GM12874 (cell line): ENCODE data around the gene BHLHE40.

ENCODE experiments used
- TF ChIP-seq, protein P1 (sequence below): IDR thresholded peaks from 2 replicates; pipeline ENCODE4 v1.5.1; 2011; ENCODE audit warnings: low read depth, mild to moderate bottlenecking, control low read depth, low read length, moderate library complexity; ENCODE audit not compliant: insufficient read depth

The BHLHE40 gene

DNA sequence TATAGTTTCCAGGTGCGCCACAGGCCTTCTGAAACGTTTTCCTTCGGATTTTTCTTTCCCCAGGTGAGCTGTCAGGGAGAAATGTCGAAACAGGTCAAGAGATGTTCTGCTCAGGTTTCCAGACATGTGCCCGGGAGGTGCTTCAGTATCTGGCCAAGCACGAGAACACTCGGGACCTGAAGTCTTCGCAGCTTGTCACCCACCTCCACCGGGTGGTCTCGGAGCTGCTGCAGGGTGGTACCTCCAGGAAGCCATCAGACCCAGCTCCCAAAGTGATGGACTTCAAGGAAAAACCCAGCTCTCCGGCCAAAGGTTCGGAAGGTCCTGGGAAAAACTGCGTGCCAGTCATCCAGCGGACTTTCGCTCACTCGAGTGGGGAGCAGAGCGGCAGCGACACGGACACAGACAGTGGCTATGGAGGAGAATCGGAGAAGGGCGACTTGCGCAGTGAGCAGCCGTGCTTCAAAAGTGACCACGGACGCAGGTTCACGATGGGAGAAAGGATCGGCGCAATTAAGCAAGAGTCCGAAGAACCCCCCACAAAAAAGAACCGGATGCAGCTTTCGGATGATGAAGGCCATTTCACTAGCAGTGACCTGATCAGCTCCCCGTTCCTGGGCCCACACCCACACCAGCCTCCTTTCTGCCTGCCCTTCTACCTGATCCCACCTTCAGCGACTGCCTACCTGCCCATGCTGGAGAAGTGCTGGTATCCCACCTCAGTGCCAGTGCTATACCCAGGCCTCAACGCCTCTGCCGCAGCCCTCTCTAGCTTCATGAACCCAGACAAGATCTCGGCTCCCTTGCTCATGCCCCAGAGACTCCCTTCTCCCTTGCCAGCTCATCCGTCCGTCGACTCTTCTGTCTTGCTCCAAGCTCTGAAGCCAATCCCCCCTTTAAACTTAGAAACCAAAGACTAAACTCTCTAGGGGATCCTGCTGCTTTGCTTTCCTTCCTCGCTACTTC lies 3.8 kb downstream of the BHLHE40 start:
- TF ChIP-seq, protein P1, sequence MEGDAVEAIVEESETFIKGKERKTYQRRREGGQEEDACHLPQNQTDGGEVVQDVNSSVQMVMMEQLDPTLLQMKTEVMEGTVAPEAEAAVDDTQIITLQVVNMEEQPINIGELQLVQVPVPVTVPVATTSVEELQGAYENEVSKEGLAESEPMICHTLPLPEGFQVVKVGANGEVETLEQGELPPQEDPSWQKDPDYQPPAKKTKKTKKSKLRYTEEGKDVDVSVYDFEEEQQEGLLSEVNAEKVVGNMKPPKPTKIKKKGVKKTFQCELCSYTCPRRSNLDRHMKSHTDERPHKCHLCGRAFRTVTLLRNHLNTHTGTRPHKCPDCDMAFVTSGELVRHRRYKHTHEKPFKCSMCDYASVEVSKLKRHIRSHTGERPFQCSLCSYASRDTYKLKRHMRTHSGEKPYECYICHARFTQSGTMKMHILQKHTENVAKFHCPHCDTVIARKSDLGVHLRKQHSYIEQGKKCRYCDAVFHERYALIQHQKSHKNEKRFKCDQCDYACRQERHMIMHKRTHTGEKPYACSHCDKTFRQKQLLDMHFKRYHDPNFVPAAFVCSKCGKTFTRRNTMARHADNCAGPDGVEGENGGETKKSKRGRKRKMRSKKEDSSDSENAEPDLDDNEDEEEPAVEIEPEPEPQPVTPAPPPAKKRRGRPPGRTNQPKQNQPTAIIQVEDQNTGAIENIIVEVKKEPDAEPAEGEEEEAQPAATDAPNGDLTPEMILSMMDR, result no peak

DNA sequence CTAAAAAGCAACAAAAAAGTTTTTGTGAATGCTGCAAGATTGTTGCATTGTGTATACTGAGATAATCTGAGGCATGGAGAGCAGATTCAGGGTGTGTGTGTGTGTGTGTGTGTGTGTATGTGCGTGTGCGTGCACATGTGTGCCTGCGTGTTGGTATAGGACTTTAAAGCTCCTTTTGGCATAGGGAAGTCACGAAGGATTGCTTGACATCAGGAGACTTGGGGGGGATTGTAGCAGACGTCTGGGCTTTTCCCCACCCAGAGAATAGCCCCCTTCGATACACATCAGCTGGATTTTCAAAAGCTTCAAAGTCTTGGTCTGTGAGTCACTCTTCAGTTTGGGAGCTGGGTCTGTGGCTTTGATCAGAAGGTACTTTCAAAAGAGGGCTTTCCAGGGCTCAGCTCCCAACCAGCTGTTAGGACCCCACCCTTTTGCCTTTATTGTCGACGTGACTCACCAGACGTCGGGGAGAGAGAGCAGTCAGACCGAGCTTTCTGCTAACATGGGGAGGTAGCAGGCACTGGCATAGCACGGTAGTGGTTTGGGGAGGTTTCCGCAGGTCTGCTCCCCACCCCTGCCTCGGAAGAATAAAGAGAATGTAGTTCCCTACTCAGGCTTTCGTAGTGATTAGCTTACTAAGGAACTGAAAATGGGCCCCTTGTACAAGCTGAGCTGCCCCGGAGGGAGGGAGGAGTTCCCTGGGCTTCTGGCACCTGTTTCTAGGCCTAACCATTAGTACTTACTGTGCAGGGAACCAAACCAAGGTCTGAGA lies 4.7 kb downstream of the BHLHE40 start:
- TF ChIP-seq, protein P1, result no peak

DNA sequence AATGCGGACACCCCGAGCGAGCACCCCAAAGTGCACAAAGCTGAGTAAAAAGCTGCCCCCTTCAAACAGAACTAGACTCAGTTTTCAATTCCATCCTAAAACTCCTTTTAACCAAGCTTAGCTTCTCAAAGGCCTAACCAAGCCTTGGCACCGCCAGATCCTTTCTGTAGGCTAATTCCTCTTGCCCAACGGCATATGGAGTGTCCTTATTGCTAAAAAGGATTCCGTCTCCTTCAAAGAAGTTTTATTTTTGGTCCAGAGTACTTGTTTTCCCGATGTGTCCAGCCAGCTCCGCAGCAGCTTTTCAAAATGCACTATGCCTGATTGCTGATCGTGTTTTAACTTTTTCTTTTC lies 5.3 kb downstream of the BHLHE40 start:
- TF ChIP-seq, protein P1, result no peak

DNA sequence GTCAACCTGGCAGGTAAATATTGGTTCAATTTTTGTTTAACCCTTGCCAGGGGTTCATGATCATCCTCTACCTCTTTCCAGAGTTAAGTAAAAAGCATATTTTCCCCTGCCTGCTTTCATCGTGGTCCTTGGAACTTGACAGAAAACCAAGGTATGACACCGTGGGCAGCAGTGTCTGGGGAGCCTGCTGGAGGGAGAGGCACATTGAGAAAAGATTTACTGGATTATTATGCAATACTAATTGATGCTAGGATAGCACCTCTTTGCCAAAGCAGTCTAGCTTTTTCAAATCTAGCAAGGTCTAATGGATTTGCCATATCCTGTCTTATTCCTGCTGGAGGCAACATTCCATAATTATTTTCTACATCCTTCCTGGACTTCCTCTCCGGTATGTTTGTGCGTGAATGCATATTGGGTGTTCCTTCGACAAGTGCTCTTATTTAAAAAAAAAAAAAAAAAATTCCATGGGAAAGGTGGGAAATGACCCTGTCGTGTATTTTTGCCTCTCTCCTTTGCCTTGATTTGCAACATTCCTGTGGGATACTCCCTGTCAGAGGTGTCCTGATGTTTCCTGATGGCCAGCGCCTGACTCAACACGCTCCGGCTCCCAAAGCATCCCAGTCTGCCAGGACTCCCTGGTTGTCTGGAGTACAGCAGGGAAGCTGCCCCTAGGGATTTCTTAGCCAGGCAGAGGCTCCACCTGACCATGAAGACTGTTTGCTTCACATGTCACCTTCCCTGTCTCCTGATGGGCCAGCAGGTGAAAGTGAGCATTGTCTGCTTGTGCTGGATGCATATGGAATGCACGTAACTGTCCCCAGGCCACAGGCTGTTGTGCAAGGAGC lies 6.3 kb downstream of the BHLHE40 start:
- TF ChIP-seq, protein P1, result no peak

DNA sequence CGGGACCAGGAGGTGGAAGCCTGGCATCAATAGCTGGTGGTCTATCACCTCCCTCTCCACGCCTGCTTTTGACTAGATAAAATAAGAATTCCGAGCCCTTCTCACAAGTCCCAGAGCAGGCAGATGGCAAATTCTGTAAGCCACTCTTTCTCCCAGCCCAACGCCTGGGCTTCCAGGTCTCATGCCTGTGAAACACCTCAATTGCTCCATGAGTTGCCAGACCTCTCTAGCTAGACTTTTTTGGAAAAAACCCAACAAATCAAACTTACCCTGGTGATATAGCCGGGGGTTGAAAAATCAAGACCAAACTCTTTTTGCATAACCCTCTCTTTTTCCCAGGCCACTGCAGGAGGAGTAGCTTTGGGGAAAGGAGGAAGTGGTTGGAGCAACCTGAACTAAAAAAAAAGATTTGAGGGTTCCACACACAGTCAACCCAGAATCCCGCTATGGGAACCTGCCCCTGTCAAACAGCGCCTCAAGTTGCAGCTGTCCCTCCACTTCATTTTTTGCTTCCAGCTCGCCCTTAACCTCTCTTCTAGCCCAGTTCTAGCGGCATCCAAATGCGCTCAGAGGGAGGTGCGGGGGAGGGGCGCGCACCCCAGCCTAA lies 7.0 kb downstream of the BHLHE40 start:
- TF ChIP-seq, protein P1, result no peak

DNA sequence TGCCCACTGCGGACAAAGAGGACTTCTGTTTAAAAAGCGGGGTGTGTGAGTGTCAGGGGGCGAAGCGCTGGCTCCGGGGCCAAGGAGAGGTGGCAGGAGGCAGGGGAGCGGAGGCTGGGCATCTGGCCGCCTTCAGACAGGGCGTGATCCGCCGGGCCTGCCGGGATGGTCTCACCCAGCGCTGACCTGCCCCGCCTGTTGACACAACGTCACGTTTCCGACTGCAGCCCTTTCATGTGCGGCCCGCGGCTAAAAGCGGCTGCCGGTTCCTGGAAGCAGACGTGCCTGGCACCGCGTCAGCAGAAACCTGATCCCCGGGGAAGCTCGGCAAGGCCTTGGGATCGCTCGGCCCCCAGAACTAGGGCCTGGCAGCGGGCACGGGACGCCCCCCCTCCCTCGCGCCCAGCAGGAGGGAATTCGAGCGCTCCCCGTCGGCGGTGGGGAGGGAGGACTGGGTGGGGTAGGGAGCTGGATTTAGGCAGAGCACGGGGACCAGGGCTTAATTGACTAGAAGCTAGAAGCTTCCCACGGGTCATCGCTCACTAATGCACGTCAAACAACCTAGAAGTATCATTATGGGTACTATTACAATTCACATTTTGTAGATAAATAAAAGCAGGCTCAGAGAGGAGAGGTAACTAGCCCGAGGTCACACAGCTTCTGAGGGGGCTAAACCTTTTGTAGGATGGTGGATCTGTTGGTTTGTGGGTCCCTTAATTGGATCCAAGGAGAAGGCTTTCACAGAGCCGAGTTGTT lies 7.7 kb downstream of the BHLHE40 start:
- TF ChIP-seq, protein P1, result no peak
